ENCODE measurements around the gene KCNG1.

KCNG1 gene

DNA sequence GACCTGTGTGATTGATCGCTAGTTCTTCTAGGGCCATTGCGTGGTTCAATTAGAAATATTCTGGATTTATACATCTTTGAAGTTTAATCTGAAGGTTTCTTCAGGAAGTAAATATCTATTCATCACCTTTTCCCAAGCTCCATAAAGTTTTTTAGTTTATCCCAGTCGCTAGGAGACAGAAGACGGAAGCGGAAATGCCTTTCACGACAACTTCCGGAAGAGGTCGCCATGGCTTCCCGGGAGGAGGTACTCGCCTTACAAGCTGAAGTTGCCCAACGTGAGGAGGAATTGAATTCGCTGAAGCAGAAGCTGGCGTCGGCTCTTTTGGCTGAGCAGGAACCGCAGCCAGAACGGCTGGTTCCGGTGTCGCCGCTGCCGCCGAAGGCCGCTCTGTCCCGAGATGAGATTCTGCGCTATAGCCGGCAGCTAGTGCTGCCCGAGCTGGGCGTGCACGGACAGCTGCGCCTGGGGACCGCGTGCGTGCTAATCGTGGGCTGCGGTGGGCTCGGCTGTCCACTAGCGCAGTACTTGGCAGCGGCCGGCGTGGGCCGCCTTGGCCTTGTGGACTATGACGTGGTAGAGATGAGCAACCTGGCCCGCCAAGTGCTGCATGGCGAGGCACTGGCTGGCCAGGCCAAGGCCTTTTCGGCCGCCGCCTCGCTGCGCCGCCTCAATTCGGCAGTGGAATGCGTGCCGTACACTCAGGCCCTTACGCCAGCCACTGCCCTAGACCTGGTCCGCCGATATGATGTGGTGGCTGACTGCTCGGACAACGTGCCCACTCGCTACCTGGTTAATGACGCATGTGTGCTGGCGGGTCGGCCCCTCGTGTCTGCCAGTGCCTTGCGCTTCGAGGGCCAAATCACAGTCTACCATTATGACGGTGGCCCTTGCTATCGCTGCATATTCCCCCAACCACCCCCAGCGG, 64.0 kb downstream of the KCNG1 start, which contains the start of gene MOCS3 (continued):
- TF ChIP-seq, protein P1, sequence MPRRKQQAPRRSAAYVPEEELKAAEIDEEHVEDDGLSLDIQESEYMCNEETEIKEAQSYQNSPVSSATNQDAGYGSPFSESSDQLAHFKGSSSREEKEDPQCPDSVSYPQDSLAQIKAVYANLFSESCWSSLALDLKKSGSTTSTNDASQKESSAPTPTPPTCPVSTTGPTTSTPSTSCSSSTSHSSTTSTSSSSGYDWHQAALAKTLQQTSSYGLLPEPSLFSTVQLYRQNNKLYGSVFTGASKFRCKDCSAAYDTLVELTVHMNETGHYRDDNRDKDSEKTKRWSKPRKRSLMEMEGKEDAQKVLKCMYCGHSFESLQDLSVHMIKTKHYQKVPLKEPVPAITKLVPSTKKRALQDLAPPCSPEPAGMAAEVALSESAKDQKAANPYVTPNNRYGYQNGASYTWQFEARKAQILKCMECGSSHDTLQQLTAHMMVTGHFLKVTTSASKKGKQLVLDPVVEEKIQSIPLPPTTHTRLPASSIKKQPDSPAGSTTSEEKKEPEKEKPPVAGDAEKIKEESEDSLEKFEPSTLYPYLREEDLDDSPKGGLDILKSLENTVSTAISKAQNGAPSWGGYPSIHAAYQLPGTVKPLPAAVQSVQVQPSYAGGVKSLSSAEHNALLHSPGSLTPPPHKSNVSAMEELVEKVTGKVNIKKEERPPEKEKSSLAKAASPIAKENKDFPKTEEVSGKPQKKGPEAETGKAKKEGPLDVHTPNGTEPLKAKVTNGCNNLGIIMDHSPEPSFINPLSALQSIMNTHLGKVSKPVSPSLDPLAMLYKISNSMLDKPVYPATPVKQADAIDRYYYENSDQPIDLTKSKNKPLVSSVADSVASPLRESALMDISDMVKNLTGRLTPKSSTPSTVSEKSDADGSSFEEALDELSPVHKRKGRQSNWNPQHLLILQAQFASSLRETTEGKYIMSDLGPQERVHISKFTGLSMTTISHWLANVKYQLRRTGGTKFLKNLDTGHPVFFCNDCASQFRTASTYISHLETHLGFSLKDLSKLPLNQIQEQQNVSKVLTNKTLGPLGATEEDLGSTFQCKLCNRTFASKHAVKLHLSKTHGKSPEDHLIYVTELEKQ (tag by site-specific recombination; IDR thresholded peaks at IDR 0.05; ENCODE audit: borderline replicate concordance), result no peak
- TF ChIP-seq, protein P2, sequence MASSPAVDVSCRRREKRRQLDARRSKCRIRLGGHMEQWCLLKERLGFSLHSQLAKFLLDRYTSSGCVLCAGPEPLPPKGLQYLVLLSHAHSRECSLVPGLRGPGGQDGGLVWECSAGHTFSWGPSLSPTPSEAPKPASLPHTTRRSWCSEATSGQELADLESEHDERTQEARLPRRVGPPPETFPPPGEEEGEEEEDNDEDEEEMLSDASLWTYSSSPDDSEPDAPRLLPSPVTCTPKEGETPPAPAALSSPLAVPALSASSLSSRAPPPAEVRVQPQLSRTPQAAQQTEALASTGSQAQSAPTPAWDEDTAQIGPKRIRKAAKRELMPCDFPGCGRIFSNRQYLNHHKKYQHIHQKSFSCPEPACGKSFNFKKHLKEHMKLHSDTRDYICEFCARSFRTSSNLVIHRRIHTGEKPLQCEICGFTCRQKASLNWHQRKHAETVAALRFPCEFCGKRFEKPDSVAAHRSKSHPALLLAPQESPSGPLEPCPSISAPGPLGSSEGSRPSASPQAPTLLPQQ (tag by site-specific recombination; IDR thresholded peaks at IDR 0.05), result 0 out of 2 replicates have a peak, but pooled peaks have one; percentile 27
- no peak for TF ChIP-seq ZNF16 (tag by site-specific recombination; IDR thresholded peaks at IDR 0.05; ENCODE audit: low read depth)
- no peak for TF ChIP-seq ZNF138 (tag by site-specific recombination; IDR thresholded peaks at IDR 0.05; ENCODE audit: borderline replicate concordance)
- TF ChIP-seq ZNF311 (tag by site-specific recombination; IDR thresholded peaks at IDR 0.05; ENCODE audit: borderline replicate concordance), result no peak
- TF ChIP-seq ZNF501 (tag by site-specific recombination; IDR thresholded peaks at IDR 0.05), result no peak
- TF ChIP-seq ZSCAN30 (tag by site-specific recombination; IDR thresholded peaks at IDR 0.05), result no peak
- TF ChIP-seq, protein P3, sequence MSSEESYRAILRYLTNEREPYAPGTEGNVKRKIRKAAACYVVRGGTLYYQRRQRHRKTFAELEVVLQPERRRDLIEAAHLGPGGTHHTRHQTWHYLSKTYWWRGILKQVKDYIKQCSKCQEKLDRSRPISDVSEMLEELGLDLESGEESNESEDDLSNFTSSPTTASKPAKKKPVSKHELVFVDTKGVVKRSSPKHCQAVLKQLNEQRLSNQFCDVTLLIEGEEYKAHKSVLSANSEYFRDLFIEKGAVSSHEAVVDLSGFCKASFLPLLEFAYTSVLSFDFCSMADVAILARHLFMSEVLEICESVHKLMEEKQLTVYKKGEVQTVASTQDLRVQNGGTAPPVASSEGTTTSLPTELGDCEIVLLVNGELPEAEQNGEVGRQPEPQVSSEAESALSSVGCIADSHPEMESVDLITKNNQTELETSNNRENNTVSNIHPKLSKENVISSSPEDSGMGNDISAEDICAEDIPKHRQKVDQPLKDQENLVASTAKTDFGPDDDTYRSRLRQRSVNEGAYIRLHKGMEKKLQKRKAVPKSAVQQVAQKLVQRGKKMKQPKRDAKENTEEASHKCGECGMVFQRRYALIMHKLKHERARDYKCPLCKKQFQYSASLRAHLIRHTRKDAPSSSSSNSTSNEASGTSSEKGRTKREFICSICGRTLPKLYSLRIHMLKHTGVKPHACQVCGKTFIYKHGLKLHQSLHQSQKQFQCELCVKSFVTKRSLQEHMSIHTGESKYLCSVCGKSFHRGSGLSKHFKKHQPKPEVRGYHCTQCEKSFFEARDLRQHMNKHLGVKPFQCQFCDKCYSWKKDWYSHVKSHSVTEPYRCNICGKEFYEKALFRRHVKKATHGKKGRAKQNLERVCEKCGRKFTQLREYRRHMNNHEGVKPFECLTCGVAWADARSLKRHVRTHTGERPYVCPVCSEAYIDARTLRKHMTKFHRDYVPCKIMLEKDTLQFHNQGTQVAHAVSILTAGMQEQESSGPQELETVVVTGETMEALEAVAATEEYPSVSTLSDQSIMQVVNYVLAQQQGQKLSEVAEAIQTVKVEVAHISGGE (tag by site-specific recombination; conservative IDR thresholded peaks at IDR 0.05; ENCODE audit: low read depth), result peak; percentile 86
- TF ChIP-seq, protein P4, sequence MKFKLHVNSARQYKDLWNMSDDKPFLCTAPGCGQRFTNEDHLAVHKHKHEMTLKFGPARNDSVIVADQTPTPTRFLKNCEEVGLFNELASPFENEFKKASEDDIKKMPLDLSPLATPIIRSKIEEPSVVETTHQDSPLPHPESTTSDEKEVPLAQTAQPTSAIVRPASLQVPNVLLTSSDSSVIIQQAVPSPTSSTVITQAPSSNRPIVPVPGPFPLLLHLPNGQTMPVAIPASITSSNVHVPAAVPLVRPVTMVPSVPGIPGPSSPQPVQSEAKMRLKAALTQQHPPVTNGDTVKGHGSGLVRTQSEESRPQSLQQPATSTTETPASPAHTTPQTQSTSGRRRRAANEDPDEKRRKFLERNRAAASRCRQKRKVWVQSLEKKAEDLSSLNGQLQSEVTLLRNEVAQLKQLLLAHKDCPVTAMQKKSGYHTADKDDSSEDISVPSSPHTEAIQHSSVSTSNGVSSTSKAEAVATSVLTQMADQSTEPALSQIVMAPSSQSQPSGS (tag by site-specific recombination; IDR thresholded peaks at IDR 0.05; ENCODE audit: low read depth), result no peak
- TF ChIP-seq ZNF629 (tag by site-specific recombination; IDR thresholded peaks at IDR 0.05), result peak; percentile 96
- TF ChIP-seq ZEB2 (tag by site-specific recombination; IDR thresholded peaks at IDR 0.05), result 0 out of 2 replicates have a peak, but pooled peaks have one; percentile 8
- no peak for TF ChIP-seq ZNF292 (tag by site-specific recombination; IDR thresholded peaks at IDR 0.05; ENCODE audit: borderline replicate concordance, low read depth)
- TF ChIP-seq ZNF10 (tag by site-specific recombination; IDR thresholded peaks at IDR 0.05), result no peak
- TF ChIP-seq ZNF114 (tag by site-specific recombination; IDR thresholded peaks at IDR 0.05), result no peak
- no peak for TF ChIP-seq ZNF404 (tag by site-specific recombination; IDR thresholded peaks at IDR 0.05)
- TF ChIP-seq, protein P5, sequence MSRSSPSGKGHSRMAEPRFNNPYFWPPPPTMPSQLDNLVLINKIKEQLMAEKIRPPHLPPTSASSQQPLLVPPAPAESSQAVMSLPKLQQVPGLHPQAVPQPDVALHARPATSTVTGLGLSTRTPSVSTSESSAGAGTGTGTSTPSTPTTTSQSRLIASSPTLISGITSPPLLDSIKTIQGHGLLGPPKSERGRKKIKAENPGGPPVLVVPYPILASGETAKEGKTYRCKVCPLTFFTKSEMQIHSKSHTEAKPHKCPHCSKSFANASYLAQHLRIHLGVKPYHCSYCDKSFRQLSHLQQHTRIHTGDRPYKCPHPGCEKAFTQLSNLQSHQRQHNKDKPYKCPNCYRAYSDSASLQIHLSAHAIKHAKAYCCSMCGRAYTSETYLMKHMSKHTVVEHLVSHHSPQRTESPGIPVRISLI (tag by site-specific recombination; IDR thresholded peaks at IDR 0.05), result no peak
- no peak for TF ChIP-seq ZNF529 (tag by site-specific recombination; IDR thresholded peaks at IDR 0.05; ENCODE audit: insufficient replicate concordance)
- peak; percentile 43; the same call in 1 of the 2 replicates for TF ChIP-seq ZXDB (tag by site-specific recombination; IDR thresholded peaks at IDR 0.05)
- no peak for TF ChIP-seq FEZF1 (tag by site-specific recombination; IDR thresholded peaks at IDR 0.05)
- TF ChIP-seq ZNF521 (tag by site-specific recombination; IDR thresholded peaks at IDR 0.05), result no peak
- no peak for TF ChIP-seq ZNF155 (tag by site-specific recombination; IDR thresholded peaks at IDR 0.05)
- no peak for TF ChIP-seq ZNF555 (tag by site-specific recombination; conservative IDR thresholded peaks at IDR 0.05)
- TF ChIP-seq, protein P6, sequence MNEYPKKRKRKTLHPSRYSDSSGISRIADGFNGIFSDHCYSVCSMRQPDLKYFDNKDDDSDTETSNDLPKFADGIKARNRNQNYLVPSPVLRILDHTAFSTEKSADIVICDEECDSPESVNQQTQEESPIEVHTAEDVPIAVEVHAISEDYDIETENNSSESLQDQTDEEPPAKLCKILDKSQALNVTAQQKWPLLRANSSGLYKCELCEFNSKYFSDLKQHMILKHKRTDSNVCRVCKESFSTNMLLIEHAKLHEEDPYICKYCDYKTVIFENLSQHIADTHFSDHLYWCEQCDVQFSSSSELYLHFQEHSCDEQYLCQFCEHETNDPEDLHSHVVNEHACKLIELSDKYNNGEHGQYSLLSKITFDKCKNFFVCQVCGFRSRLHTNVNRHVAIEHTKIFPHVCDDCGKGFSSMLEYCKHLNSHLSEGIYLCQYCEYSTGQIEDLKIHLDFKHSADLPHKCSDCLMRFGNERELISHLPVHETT (tag by site-specific recombination; IDR thresholded peaks at IDR 0.05), result peak; percentile 19; the same call in 1 of the 2 replicates
- TF ChIP-seq ZFP41 (tag by site-specific recombination; IDR thresholded peaks at IDR 0.05; ENCODE audit: borderline replicate concordance), result no peak
- TF ChIP-seq BCL11A (tag by site-specific recombination; IDR thresholded peaks at IDR 0.05; ENCODE audit: low read depth), result no peak
